Pulmonary artery endothelial cell (primary cell): ENCODE measurements around the gene CKAP2L. TPM values are rescaled to one million over a fixed set of nuclear protein-coding genes. Genes with fewer than 3 reads are reported as not detected.

ENCODE experiments used
- DNase-seq: peaks from one replicate; pipeline ENCODE4 v3.0.0-alpha.2; 2011; ENCODE audit warnings: low read depth, low spot score
- total RNA-seq: library from RNA; depleted of rRNA; stranded (reverse); fragments of >200 nt; gene quantifications from 2 replicates; pipeline ENCODE4 v1.2.3, GENCODE V29; 2014

CKAP2L gene
- total RNA-seq, 1 donor from 2014 or later: 4.9 TPM

GRCh38 chr2:112791693-112792230, 27.4 kb upstream of the CKAP2L start:
- DNase-seq: no peak

GRCh38 chr2:112791019-112791418, 26.6 kb upstream of the CKAP2L start:
- DNase-seq: no peak

- DNase-seq: no peak
Measured at GRCh38 chr2:112790305-112790704, 25.9 kb upstream of the CKAP2L start.

GRCh38 chr2:112789186-112789585, 24.8 kb upstream of the CKAP2L start:
- no peak for DNase-seq

- DNase-seq: no peak
Measured at GRCh38 chr2:112788653-112789052, 24.2 kb upstream of the CKAP2L start.

- no peak for DNase-seq
Measured at GRCh38 chr2:112787729-112788393, 23.5 kb upstream of the CKAP2L start.

GRCh38 chr2:112787294-112787693, 22.9 kb upstream of the CKAP2L start:
- peak; percentile 66 for DNase-seq

GRCh38 chr2:112784199-112785189, 20.1 kb upstream of the CKAP2L start, which contains the start of gene IL1A:
Gene IL1A (minus strand): TSS chr2:112784493. CDS start chr2:112783770, 723 bp downstream.
- peak; percentile 61 for DNase-seq

GRCh38 chr2:112783187-112783714, 18.8 kb upstream of the CKAP2L start:
- peak; percentile 22 for DNase-seq

GRCh38 chr2:112782234-112782799, 17.9 kb upstream of the CKAP2L start:
- no peak for DNase-seq

- no peak for DNase-seq
Measured at GRCh38 chr2:112779598-112779997, 15.2 kb upstream of the CKAP2L start.

GRCh38 chr2:112777036-112777435, 12.6 kb upstream of the CKAP2L start:
- DNase-seq: no peak

GRCh38 chr2:112776113-112776512, 11.7 kb upstream of the CKAP2L start:
- DNase-seq: no peak

GRCh38 chr2:112774536-112775285, 10.3 kb upstream of the CKAP2L start:
- DNase-seq: no peak

GRCh38 chr2:112773556-112773955, 9.1 kb upstream of the CKAP2L start:
- no peak for DNase-seq

- no peak for DNase-seq
Measured at GRCh38 chr2:112772911-112773475, 8.6 kb upstream of the CKAP2L start.

- DNase-seq: no peak
Measured at GRCh38 chr2:112772322-112772721, 7.9 kb upstream of the CKAP2L start.

GRCh38 chr2:112768432-112768831, 4.0 kb upstream of the CKAP2L start:
- DNase-seq: no peak

GRCh38 chr2:112767693-112768330, 3.4 kb upstream of the CKAP2L start:
- DNase-seq: no peak

- DNase-seq: no peak
Measured at GRCh38 chr2:112765251-112765650, 842 bp upstream of the CKAP2L start.
